Measurements from ENCODE around the gene CLEC2L. TPM values are rescaled to one million over a fixed set of nuclear protein-coding genes. Genes with fewer than 3 reads are reported as not detected.

CLEC2L gene
- total and polyA plus RNA-seq, 2 of the 8 experiments (the other 6 are each of a cell fraction or from before 2014, with no cell fraction given), result 0.20 to 1.9 TPM

DNA sequence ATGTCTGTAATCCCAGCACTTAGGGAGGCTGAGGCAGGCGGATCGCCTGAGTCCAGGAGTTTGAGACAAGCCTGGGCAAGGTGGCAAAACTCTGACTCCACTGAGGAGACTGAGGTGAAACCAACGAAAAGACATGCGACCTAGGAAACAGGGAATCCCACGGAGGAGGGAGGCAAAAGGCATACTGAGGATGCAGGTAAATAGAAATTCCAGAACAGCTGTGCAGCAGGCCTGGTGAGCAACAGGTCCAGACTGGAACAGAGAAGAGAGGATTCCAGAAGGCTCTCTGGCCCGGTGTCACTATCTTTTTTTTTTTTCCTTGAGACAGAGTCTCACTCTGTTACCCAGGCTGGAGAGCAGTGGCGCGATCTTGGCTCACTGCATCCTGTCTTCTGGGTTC lies 47.3 kb upstream of the CLEC2L start:
- no peak overlapping the region for H3K56ac ChIP-seq (replicated peaks; ENCODE audit: insufficient read length, low read depth, low read length)
- no peak overlapping the region for H4K8ac ChIP-seq (ENCODE audit: extremely low read depth, insufficient read depth, low read length)
- H2BK5ac ChIP-seq (ENCODE audit: low read depth, low read length), result no peak overlapping the region
- 96% methylated on average over 8 of the region's 8 CpGs; no CpG with 5 or more reads in 1 of the 2 experiments for WGBS, 2 experiments (ENCODE audit: extremely low coverage in 1 of 2, insufficient coverage in 1 of 2, insufficient read length in 1 of 2, insufficient replicate concordance in 2 of 2, low coverage in 1 of 2, low lambda C conversion rate in 2 of 2, missing lambda C conversion rate in 1 of 2)
- H3K79me1 ChIP-seq (ENCODE audit: low read depth, low read length), result peaks cover 7% of the 10 kb centered on the region
- no peak overlapping the region for H2BK12ac ChIP-seq (ENCODE audit: low read depth, low read length)
- H2BK120ac ChIP-seq (replicated peaks; ENCODE audit: low read depth, low read length), result no peak overlapping the region
- CTCF ChIA-PET (ENCODE audit: partially characterized antibody), result interaction anchor here (1.0 to 1.4 kb wide), 4 partner anchors 13 to 60 kb away, joined by 3 to 5 read pairs (median 3); no protein-coding TSS in a partner anchor
- no peaks in the 10 kb centered on the region for H3K27me3 ChIP-seq (replicated peaks in 1 of 4; ENCODE audit: control insufficient read depth in 3 of 4, extremely low read depth in 1 of 4, insufficient read depth in 3 of 4, low read length in 3 of 4)
- H2AFZ ChIP-seq (ENCODE audit: low read length), result no peak overlapping the region
- no peak overlapping the region for H3K14ac ChIP-seq (ENCODE audit: insufficient read length)
- POLR2A ChIA-PET (ENCODE audit: partially characterized antibody), result interaction anchor here (2.6 kb wide), 1 partner anchor 7 kb away, joined by 7 read pairs; the partner anchor contains the start of gene KLRG2
- no peak overlapping the region for H2BK15ac ChIP-seq (ENCODE audit: low read length)
- H3K23me2 ChIP-seq (ENCODE audit: low read depth, low read length), result no peaks in the 10 kb centered on the region
- peaks cover 0 to 6% of the 10 kb centered on the region in 2 experiments; a peak in 1 of 4 replicates for H3K79me2 ChIP-seq (ENCODE audit: control insufficient read depth in 1 of 2, insufficient read depth in 2 of 2, low read length in 2 of 2)
- no peak overlapping the region for H2BK20ac ChIP-seq (ENCODE audit: low read length)
- H3K4ac ChIP-seq (replicated peaks; ENCODE audit: insufficient read length, low read depth, low read length), result no peak overlapping the region
- no peaks in the 10 kb centered on the region for H3K4me1 ChIP-seq (replicated peaks in 1 of 4; ENCODE audit: control insufficient read depth in 3 of 4, insufficient read depth in 4 of 4, low read length in 3 of 4)
- DNase-seq (ENCODE audit: low read depth in 1 of 2, low spot score in 2 of 2) (no peak), FAIRE-seq (no peak)
- H4K91ac ChIP-seq (replicated peaks; ENCODE audit: insufficient read length, low read length), result no peak overlapping the region
- H3K9me3 ChIP-seq (ENCODE audit: insufficient read depth in 2 of 2, low read depth in 1 of 2, low read length in 1 of 2), result no peaks in the 10 kb centered on the region
- H3K23ac ChIP-seq (ENCODE audit: insufficient read length), result no peak overlapping the region
- H4K20me1 ChIP-seq (replicated peaks in 1 of 2; ENCODE audit: control insufficient read depth in 1 of 2, insufficient read depth in 2 of 2, low read length in 2 of 2), result peaks cover 0 to 9% of the 10 kb centered on the region in 2 experiments
- H3K36me3 ChIP-seq (ENCODE audit: control insufficient read depth in 2 of 4, insufficient read depth in 4 of 4, low read length in 3 of 4), result peaks cover 0 to 19% (median 3%) of the 10 kb centered on the region in 4 experiments; a peak in 2 of 8 replicates
- no peak overlapping the region for H3K4me2 ChIP-seq (ENCODE audit: insufficient read depth in 1 of 2, low read depth in 2 of 2, low read length in 2 of 2)
- H3K4me3 ChIP-seq (ENCODE audit: extremely low read depth in 1 of 4, insufficient read depth in 2 of 4, low read depth in 3 of 4, low read length in 4 of 4), result no peak overlapping the region
- H3K9ac ChIP-seq (replicated peaks in 1 of 4; ENCODE audit: extremely low read depth in 1 of 4, low read depth in 3 of 4, low read length in 3 of 4), result no peak overlapping the region
- H2AK5ac ChIP-seq (ENCODE audit: low read depth, low read length), result no peak overlapping the region
- no peak overlapping the region for H3K18ac ChIP-seq (ENCODE audit: extremely low read depth, low read length)
- H3K27ac ChIP-seq (ENCODE audit: low read depth, low read length), result no peak overlapping the region
- TF ChIP-seq FOSL1 (IDR thresholded peaks at IDR 0.05; ENCODE audit: insufficient read depth, low read depth, low read length) (no peak), KDM4A (IDR thresholded peaks at IDR 0.05; ENCODE audit: low read depth, low read length, severe bottlenecking) (no peak), CHD2 (IDR thresholded peaks at IDR 0.05; ENCODE audit: low read length) (no peak), CTBP2 (IDR thresholded peaks at IDR 0.05; ENCODE audit: borderline replicate concordance, insufficient read depth, insufficient read length, low read length) (no peak), ASH2L (IDR thresholded peaks at IDR 0.05; ENCODE audit: low read length) (no peak), HDAC6 (IDR thresholded peaks at IDR 0.05; ENCODE audit: low read depth, low read length) (no peak)
- TF ChIP-seq, protein P1, sequence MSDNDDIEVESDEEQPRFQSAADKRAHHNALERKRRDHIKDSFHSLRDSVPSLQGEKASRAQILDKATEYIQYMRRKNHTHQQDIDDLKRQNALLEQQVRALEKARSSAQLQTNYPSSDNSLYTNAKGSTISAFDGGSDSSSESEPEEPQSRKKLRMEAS (IDR thresholded peaks at IDR 0.05), result no peak
- TF ChIP-seq, protein P2, sequence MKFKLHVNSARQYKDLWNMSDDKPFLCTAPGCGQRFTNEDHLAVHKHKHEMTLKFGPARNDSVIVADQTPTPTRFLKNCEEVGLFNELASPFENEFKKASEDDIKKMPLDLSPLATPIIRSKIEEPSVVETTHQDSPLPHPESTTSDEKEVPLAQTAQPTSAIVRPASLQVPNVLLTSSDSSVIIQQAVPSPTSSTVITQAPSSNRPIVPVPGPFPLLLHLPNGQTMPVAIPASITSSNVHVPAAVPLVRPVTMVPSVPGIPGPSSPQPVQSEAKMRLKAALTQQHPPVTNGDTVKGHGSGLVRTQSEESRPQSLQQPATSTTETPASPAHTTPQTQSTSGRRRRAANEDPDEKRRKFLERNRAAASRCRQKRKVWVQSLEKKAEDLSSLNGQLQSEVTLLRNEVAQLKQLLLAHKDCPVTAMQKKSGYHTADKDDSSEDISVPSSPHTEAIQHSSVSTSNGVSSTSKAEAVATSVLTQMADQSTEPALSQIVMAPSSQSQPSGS (IDR thresholded peaks at IDR 0.05; ENCODE audit: low read length), result no peak
- H4K5ac ChIP-seq (ENCODE audit: insufficient read length, low read depth, low read length), result no peak overlapping the region

Data from H1 (cell line).